Measurements from ENCODE around the gene KLF3. TPM values are rescaled to one million over a fixed set of nuclear protein-coding genes. Genes with fewer than 3 reads are reported as not detected.

The KLF3 gene
- total and polyA plus RNA-seq, 2 of the 4 experiments (the other 2 are of a cell fraction), result 8.2 to 12.6 TPM

GRCh38 chr4:38711066-38711465 lies 47.1 kb downstream of the KLF3 start:
- BruUV-seq (replicated peaks), result no TSS peak

More at GRCh38 chr4:38711066-38711465, 47.1 kb downstream of the KLF3 start:
- H2BK20ac ChIP-seq (ENCODE audit: low read depth, low read length), result no peak overlapping the region
- peaks cover 3% of the 10 kb centered on the region; the same call in 1 of the 2 replicates for H3K9me3 ChIP-seq (ENCODE audit: control insufficient read depth, insufficient read depth, low read length)
- H4K5ac ChIP-seq (ENCODE audit: low read depth, low read length), result no peak overlapping the region
- no peak overlapping the region for H2BK5ac ChIP-seq (ENCODE audit: low read depth, low read length, poor library complexity, severe bottlenecking)
- dilution Hi-C loops (cut with HindIII; ENCODE audit: low sequenced_read_pairs, unreplicated experiment) (no loop called here), intact Hi-C loops (cut with micrococcal nuclease) (no loop called here), in situ Hi-C loops (cut with MboI; ENCODE audit: low sequenced_read_pairs) (no loop called here)
- ChIA-PET POLR2A (ENCODE audit: unreplicated experiment) (no interaction called here), CTCF (interaction anchor here (0.6 to 0.7 kb wide), 2 partner anchors 24 to 379 kb away, joined by 3 read pairs; no protein-coding TSS in a partner anchor)
- H4K20me1 ChIP-seq (ENCODE audit: insufficient read depth, low read length), result no peaks in the 10 kb centered on the region
- peaks cover 5% of the 10 kb centered on the region; the same call in 1 of the 2 replicates for H3K27me3 ChIP-seq (ENCODE audit: control insufficient read depth, insufficient read depth, low read length)
- no peak overlapping the region for H2AK5ac ChIP-seq (ENCODE audit: low read depth, low read length)
- H3K18ac ChIP-seq (ENCODE audit: low read depth, low read length), result no peak overlapping the region
- no peak overlapping the region for H4K8ac ChIP-seq (ENCODE audit: low read depth in 2 of 2, low read length in 2 of 2)
- no peak overlapping the region for H3K4me2 ChIP-seq (ENCODE audit: low read depth, low read length)
- no peak overlapping the region for H3K14ac ChIP-seq (replicated peaks; ENCODE audit: low read depth, low read length)
- no peak overlapping the region for H3K4me3 ChIP-seq (ENCODE audit: insufficient read depth, low read depth, low read length)
- no peak overlapping the region for H4K91ac ChIP-seq (ENCODE audit: insufficient read depth, low read depth, low read length)
- no peak overlapping the region for H3K56ac ChIP-seq (ENCODE audit: extremely low read depth, insufficient read depth, low read length)
- H3K27ac ChIP-seq (ENCODE audit: insufficient read depth, low read length), result no peak overlapping the region
- H3K79me1 ChIP-seq (ENCODE audit: low read depth in 1 of 2, low read length in 2 of 2), result no peaks in the 10 kb centered on the region
- H2AK9ac ChIP-seq (replicated peaks; ENCODE audit: low read depth, low read length, poor library complexity), result no peak overlapping the region
- no peaks in the 10 kb centered on the region for H3K4me1 ChIP-seq (ENCODE audit: control insufficient read depth, insufficient read depth, low read length)
- H2BK15ac ChIP-seq (ENCODE audit: low read depth, low read length), result no peak overlapping the region
- H3K9ac ChIP-seq (ENCODE audit: low read depth, low read length), result no peak overlapping the region
- H3K4ac ChIP-seq (ENCODE audit: low read depth, low read length), result no peak overlapping the region
- no peak overlapping the region for H2AFZ ChIP-seq (replicated peaks; ENCODE audit: low read length, poor library complexity)
- ATAC-seq (ENCODE audit: low read depth) (no peak), DNase-seq (no peak)
- TF ChIP-seq ELK1 (IDR thresholded peaks at IDR 0.05; ENCODE audit: borderline replicate concordance, low read depth, low read length) (no peak), BHLHE40 (IDR thresholded peaks at IDR 0.05; ENCODE audit: low read depth, low read length) (no peak)
- WGBS, 2 experiments (ENCODE audit: extremely low coverage in 2 of 2, insufficient read length in 1 of 2), result no CpG with 5 or more reads among the region's 2 CpGs
- H3K36me3 ChIP-seq (ENCODE audit: control insufficient read depth, insufficient read depth, low read length), result no peaks in the 10 kb centered on the region
- H3K9me1 ChIP-seq (ENCODE audit: insufficient read depth, low read length), result no peaks in the 10 kb centered on the region
- no peak overlapping the region for H3K23ac ChIP-seq (ENCODE audit: low read depth, low read length)
- no peak overlapping the region for H2BK120ac ChIP-seq (ENCODE audit: low read depth, low read length)
